ENCODE measurements around the gene CELF3.

- TF ChIP-seq, protein P1, sequence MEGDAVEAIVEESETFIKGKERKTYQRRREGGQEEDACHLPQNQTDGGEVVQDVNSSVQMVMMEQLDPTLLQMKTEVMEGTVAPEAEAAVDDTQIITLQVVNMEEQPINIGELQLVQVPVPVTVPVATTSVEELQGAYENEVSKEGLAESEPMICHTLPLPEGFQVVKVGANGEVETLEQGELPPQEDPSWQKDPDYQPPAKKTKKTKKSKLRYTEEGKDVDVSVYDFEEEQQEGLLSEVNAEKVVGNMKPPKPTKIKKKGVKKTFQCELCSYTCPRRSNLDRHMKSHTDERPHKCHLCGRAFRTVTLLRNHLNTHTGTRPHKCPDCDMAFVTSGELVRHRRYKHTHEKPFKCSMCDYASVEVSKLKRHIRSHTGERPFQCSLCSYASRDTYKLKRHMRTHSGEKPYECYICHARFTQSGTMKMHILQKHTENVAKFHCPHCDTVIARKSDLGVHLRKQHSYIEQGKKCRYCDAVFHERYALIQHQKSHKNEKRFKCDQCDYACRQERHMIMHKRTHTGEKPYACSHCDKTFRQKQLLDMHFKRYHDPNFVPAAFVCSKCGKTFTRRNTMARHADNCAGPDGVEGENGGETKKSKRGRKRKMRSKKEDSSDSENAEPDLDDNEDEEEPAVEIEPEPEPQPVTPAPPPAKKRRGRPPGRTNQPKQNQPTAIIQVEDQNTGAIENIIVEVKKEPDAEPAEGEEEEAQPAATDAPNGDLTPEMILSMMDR (conservative IDR thresholded peaks at IDR 0.05; ENCODE audit: low read depth, low read length), result no peak
- TF ChIP-seq EZH2 (IDR thresholded peaks at IDR 0.05; ENCODE audit: low read length, unreplicated experiment), result no peak
Measured at GRCh38 chr1:151701515-151701914, 15.1 kb downstream of the CELF3 start.

Measured in PC-3 (cell line).